Neural cell (in vitro differentiated cells): Measurements from ENCODE around the gene UCK1.

Experiments used
- EP300 ChIP-seq: fragments of 450-650 bp; conservative IDR thresholded peaks from 2 replicates; pipeline ENCODE4 v1.6.1; 2014; ENCODE audit warnings: antibody characterized with exemption, mild to moderate bottlenecking, moderate library complexity; ENCODE audit not compliant: poor library complexity, severe bottlenecking
- EZH2 ChIP-seq: fragments of 200-600, 300-800 bp; shearing (Covaris generic), sonication (generic); IDR thresholded peaks from 2 replicates; pipeline ENCODE4 v1.6.1; 2014; ENCODE audit warnings: antibody characterized with exemption, low read length, borderline replicate concordance, mild to moderate bottlenecking; ENCODE audit not compliant: insufficient read depth, poor library complexity, severe bottlenecking
- MXI1 ChIP-seq: fragments of 450-650 bp; conservative IDR thresholded peaks from 2 replicates; pipeline ENCODE4 v1.6.1; 2014; ENCODE audit warnings: antibody characterized with exemption, mild to moderate bottlenecking; ENCODE audit not compliant: poor library complexity, severe bottlenecking
- POLR2AphosphoS5 ChIP-seq: IDR thresholded peaks from 2 replicates; pipeline ENCODE4 v1.6.1; 2012
- RAD21 ChIP-seq: fragments of 450-650 bp; conservative IDR thresholded peaks from 2 replicates; pipeline ENCODE4 v1.6.1; 2014; ENCODE audit warnings: antibody characterized with exemption, mild to moderate bottlenecking, moderate library complexity
- SMC3 ChIP-seq: fragments of 450-650 bp; conservative IDR thresholded peaks from 2 replicates; pipeline ENCODE4 v1.6.1; 2014; ENCODE audit warnings: antibody characterized with exemption, mild to moderate bottlenecking, moderate library complexity; ENCODE audit not compliant: poor library complexity
- TAF1 ChIP-seq: IDR thresholded peaks from 2 replicates; pipeline ENCODE4 v1.6.1; 2012; ENCODE audit warnings: low read depth
- TF ChIP-seq, protein P1 (sequence below): fragments of 450-650 bp; IDR thresholded peaks from 2 replicates; pipeline ENCODE4 v1.5.1; 2014; ENCODE audit warnings: antibody characterized with exemption, mild to moderate bottlenecking, moderate library complexity; ENCODE audit not compliant: poor library complexity, severe bottlenecking
- TF ChIP-seq, protein P2 (sequence below): IDR thresholded peaks from 2 replicates; pipeline ENCODE4 v1.6.1; 2012; ENCODE audit warnings: borderline replicate concordance

DNA sequence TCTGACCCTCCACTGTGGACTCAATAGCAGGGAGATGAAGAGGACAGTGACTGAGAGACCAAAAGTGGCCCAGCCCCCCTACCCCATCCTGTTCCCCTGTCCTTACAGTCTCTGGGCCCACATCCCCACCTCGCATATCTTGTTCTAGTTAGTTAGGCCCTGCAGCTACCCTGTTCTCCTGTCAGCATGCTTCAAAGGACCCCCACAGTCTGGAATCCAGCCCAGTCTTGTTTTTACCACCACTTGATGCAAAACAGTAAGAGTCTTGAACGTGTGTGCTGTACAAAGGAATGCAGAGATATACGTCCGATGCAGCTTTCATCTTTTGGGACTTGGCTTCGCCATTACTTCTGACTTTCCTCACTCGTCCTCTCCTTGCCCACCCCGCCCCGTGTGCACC lies 40.5 kb downstream of the UCK1 start:
- TF ChIP-seq, protein P1, sequence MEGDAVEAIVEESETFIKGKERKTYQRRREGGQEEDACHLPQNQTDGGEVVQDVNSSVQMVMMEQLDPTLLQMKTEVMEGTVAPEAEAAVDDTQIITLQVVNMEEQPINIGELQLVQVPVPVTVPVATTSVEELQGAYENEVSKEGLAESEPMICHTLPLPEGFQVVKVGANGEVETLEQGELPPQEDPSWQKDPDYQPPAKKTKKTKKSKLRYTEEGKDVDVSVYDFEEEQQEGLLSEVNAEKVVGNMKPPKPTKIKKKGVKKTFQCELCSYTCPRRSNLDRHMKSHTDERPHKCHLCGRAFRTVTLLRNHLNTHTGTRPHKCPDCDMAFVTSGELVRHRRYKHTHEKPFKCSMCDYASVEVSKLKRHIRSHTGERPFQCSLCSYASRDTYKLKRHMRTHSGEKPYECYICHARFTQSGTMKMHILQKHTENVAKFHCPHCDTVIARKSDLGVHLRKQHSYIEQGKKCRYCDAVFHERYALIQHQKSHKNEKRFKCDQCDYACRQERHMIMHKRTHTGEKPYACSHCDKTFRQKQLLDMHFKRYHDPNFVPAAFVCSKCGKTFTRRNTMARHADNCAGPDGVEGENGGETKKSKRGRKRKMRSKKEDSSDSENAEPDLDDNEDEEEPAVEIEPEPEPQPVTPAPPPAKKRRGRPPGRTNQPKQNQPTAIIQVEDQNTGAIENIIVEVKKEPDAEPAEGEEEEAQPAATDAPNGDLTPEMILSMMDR, result no peak
- TF ChIP-seq SMC3, result no peak
- no peak for TF ChIP-seq POLR2AphosphoS5
- no peak for TF ChIP-seq EZH2
- no peak for TF ChIP-seq EP300
- TF ChIP-seq, protein P2, sequence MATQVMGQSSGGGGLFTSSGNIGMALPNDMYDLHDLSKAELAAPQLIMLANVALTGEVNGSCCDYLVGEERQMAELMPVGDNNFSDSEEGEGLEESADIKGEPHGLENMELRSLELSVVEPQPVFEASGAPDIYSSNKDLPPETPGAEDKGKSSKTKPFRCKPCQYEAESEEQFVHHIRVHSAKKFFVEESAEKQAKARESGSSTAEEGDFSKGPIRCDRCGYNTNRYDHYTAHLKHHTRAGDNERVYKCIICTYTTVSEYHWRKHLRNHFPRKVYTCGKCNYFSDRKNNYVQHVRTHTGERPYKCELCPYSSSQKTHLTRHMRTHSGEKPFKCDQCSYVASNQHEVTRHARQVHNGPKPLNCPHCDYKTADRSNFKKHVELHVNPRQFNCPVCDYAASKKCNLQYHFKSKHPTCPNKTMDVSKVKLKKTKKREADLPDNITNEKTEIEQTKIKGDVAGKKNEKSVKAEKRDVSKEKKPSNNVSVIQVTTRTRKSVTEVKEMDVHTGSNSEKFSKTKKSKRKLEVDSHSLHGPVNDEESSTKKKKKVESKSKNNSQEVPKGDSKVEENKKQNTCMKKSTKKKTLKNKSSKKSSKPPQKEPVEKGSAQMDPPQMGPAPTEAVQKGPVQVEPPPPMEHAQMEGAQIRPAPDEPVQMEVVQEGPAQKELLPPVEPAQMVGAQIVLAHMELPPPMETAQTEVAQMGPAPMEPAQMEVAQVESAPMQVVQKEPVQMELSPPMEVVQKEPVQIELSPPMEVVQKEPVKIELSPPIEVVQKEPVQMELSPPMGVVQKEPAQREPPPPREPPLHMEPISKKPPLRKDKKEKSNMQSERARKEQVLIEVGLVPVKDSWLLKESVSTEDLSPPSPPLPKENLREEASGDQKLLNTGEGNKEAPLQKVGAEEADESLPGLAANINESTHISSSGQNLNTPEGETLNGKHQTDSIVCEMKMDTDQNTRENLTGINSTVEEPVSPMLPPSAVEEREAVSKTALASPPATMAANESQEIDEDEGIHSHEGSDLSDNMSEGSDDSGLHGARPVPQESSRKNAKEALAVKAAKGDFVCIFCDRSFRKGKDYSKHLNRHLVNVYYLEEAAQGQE, result no peak
- no peak for TF ChIP-seq TAF1
- TF ChIP-seq MXI1, result no peak
- no peak for TF ChIP-seq RAD21
